PC-9 (cell line): ENCODE results near the gene GRAP2. TPM values are rescaled to one million over a fixed set of nuclear protein-coding genes. Genes with fewer than 3 reads are reported as not detected.
A peak's percentile ranks its signal among the peaks of the same experiment; 100 is the strongest.

ENCODE experiments used
- BruUV-seq: library from RNA; stranded (reverse); fragments of 400-500 nt; replicated peaks from 2 replicates; lab custom pipeline; 2021; lab: Mats Ljungman, UMichigan
- CTCF ChIA-PET: fragments of 300-600 bp; sonication (Branson Sonifier 250); formaldehyde crosslinking; loops from one replicate; lab custom pipeline; 2022; ENCODE audit warnings: antibody characterized with exemption; lab: Charles Lee
- POLR2A ChIA-PET: fragments of 300-600 bp; sonication (Branson Sonifier 250); formaldehyde crosslinking; loops from one replicate; lab custom pipeline; 2022; ENCODE audit warnings: antibody characterized with exemption; ENCODE audit not compliant: unreplicated experiment; lab: Charles Lee
- DNase-seq, 2 experiments: peaks; one replicate each; pipeline versions ENCODE4 v3.0.0 to v3.0.0-alpha.2; 2015 to 2022; ENCODE audit warnings: mixed read lengths in 1 of 2
- H2AFZ ChIP-seq: fragments of 200-600 bp; sonication (generic); 2 replicates; pipeline ENCODE4 v1.8.1; 2017; ENCODE audit warnings: antibody characterized with exemption
- H3F3A ChIP-seq: fragments of 200-600 bp; sonication (generic); 2 replicates; pipeline ENCODE4 v1.8.1; 2017; ENCODE audit warnings: antibody characterized with exemption, mild to moderate bottlenecking, low read depth; ENCODE audit not compliant: insufficient read depth
- H3K27ac ChIP-seq: fragments of 200-600 bp; sonication (generic); 2 replicates; pipeline ENCODE4 v1.6.1; 2016; ENCODE audit warnings: mixed run types
- H3K27me3 ChIP-seq: fragments of 200-600 bp; sonication (generic); 2 replicates; pipeline ENCODE4 v1.6.1; 2016; ENCODE audit warnings: low read depth, mixed run types; ENCODE audit not compliant: insufficient read depth
- H3K36me3 ChIP-seq: fragments of 200-600 bp; sonication (generic); 2 replicates; pipeline ENCODE4 v1.6.1; 2016; ENCODE audit warnings: low read depth, mixed run types
- H3K4me1 ChIP-seq: fragments of 200-600 bp; sonication (generic); replicated peaks from 2 replicates; pipeline ENCODE4 v1.6.1; 2016; ENCODE audit warnings: mixed run types; ENCODE audit not compliant: insufficient read depth
- H3K4me2 ChIP-seq: fragments of 200-600 bp; sonication (generic); 2 replicates; pipeline ENCODE4 v1.6.1; 2017; ENCODE audit warnings: mixed run types
- H3K4me3 ChIP-seq: fragments of 200-600 bp; sonication (generic); 2 replicates; pipeline ENCODE4 v1.6.1; 2016; ENCODE audit warnings: mixed run types
- H3K79me2 ChIP-seq: fragments of 200-600 bp; sonication (generic); 2 replicates; pipeline ENCODE4 v1.6.1; 2017; ENCODE audit warnings: low read depth, mixed run types
- H3K9me2 ChIP-seq: fragments of 200-600 bp; sonication (generic); 2 replicates; pipeline ENCODE4 v1.8.1; 2017; ENCODE audit warnings: mild to moderate bottlenecking; ENCODE audit not compliant: insufficient read depth
- H3K9me3 ChIP-seq: fragments of 200-600 bp; sonication (generic); 2 replicates; pipeline ENCODE4 v1.8.1; 2016; ENCODE audit warnings: low read depth; ENCODE audit not compliant: insufficient read depth
- H4K20me1 ChIP-seq: fragments of 200-600 bp; sonication (generic); 2 replicates; pipeline ENCODE4 v1.8.1; 2017; ENCODE audit not compliant: insufficient read depth
- CTCF ChIP-seq: fragments of 200-600 bp; sonication (generic); conservative IDR thresholded peaks from 2 replicates; pipeline ENCODE4 v1.6.1; 2017; ENCODE audit warnings: mixed run types, antibody characterized with exemption, mild to moderate bottlenecking, moderate library complexity
- EZH2 ChIP-seq: fragments of 200-600 bp; sonication (generic); IDR thresholded peaks from 2 replicates; pipeline ENCODE4 v1.8.0; 2017; ENCODE audit warnings: antibody characterized with exemption, low read depth
- intact Hi-C: fragments of 100-400 bp; cut with micrococcal nuclease; formaldehyde crosslinking; loops from one replicate; pipeline ENCODE4 v1.10.0; 2022; ENCODE audit not compliant: unreplicated experiment
- total RNA-seq: library from RNA; stranded (reverse); gene quantifications from 2 replicates; pipeline ENCODE4 v1.2.3, GENCODE V29; 2021

The GRAP2 gene
- total RNA-seq, 1 experiment from 2014 or later = not detected

GRCh38 chr22:39994041-39994565, 93.2 kb downstream of the GRAP2 start:
- TF ChIP-seq EZH2 = no peak
- no peak for TF ChIP-seq CTCF
- no peak overlapping the region for H2AFZ ChIP-seq
- DNase-seq = no peak
- H3K4me3 ChIP-seq = peak overlapping the region; percentile 29; the same call in 1 of the 2 replicates
- H3K27me3 ChIP-seq = peaks cover 42% of the 10 kb centered on the region
- peak overlapping the region; percentile 53 for H3K4me2 ChIP-seq
- intact Hi-C loops = no loop called here
- peaks cover 31% of the 10 kb centered on the region for H3K4me1 ChIP-seq
- ChIA-PET CTCF (interaction anchor here (0.7 kb wide), 1 partner anchor 45 kb away, joined by 3 read pairs; no protein-coding TSS in a partner anchor), POLR2A (interaction anchor here (0.8 kb wide), 1 partner anchor 15 kb away, joined by 3 read pairs; no protein-coding TSS in a partner anchor)
- no peaks in the 10 kb centered on the region for H3K9me2 ChIP-seq
- no peaks in the 10 kb centered on the region for H3K36me3 ChIP-seq
- BruUV-seq = no TSS peak
- peaks cover 17% of the 10 kb centered on the region; the same call in 1 of the 2 replicates for H3F3A ChIP-seq
- no peaks in the 10 kb centered on the region for H3K9me3 ChIP-seq
- H4K20me1 ChIP-seq = no peaks in the 10 kb centered on the region
- no peak overlapping the region for H3K27ac ChIP-seq
- no peaks in the 10 kb centered on the region for H3K79me2 ChIP-seq

- Histone ChIP-seq H3K36me3 (no peaks in the 10 kb centered on the region), H3K27me3 (peaks cover 37% of the 10 kb centered on the region), H3F3A (peaks cover 17% of the 10 kb centered on the region; the same call in 1 of the 2 replicates), H3K79me2 (no peaks in the 10 kb centered on the region), H3K9me2 (no peaks in the 10 kb centered on the region), H3K4me1 (peaks cover 31% of the 10 kb centered on the region), H2AFZ (peak within 1 kb of the TSS; percentile 78), H3K27ac (no peak within 1 kb of the TSS), H4K20me1 (no peaks in the 10 kb centered on the region), H3K4me3 (peak within 1 kb of the TSS; percentile 61), H3K9me3 (no peaks in the 10 kb centered on the region), H3K4me2 (peak within 1 kb of the TSS; percentile 77)
- CTCF ChIA-PET = interaction anchor here (0.7 kb wide), 1 partner anchor 45 kb away, joined by 3 read pairs; no protein-coding TSS in a partner anchor
- POLR2A ChIA-PET = interaction anchor here (0.8 kb wide), 1 partner anchor 15 kb away, joined by 3 read pairs; no protein-coding TSS in a partner anchor
- no peak for TF ChIP-seq EZH2
- no peak for TF ChIP-seq CTCF
- no TSS peak for BruUV-seq
- peak in 1 of 2 experiments; percentile 70 for DNase-seq
- intact Hi-C loops = no loop called here
Measured at GRCh38 chr22:39994566-39995392, 93.9 kb downstream of the GRAP2 start, which contains the start of gene FAM83F. FAM83F (plus strand) TSS chr22:39994954; CDS start chr22:39995043, 89 bp downstream.

DNA sequence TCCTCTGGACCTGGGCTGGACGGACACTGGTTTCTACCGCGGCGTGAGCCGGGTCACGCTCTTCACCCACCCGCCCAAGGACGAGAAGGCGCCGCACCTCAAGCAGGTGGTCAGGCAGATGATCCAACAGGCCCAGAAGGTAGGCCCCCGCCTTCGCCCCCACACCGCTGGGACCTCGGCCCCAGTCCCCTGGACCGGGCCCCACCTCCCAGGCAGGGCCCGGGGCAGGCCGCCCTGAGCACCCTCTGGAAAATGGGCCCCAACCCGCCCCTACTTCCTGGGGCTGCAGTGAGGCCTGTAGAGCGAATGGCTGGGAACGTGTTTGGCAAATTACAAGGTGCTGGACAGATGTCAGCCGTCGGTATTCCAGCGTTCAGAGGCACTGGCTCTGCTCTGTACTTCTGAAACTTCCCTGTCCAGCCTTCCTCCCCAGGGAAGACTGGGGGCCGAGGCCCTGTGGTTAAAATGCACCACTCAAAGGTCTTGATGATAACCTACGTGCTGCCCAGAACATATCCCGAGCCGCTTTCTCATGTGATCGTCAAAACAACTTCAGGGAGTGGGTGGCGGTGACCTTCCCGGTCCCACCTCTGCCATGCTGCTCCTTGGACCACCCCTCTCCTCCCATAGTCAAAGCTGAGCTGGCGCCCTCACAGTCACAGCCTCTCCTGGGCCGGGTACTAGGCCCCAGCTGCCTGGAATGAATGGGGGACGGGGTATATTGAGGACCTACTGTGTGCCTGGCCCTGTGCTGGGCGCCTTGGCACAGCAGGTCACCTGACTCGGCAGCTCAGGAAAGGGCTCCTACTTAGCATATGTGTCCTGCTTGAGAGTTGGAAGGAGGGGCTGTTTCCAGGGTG, 94.7 kb downstream of the GRAP2 start:
- no peak for TF ChIP-seq EZH2
- TF ChIP-seq CTCF = no peak
- POLR2A ChIA-PET = interaction anchor here (0.6 to 0.7 kb wide), 2 partner anchors 14 to 1125 kb away, joined by 3 to 7 read pairs; no protein-coding TSS in a partner anchor
- Histone ChIP-seq H3K4me2 (peak overlapping the region; percentile 77), H3K4me3 (peak overlapping the region; percentile 61), H3K9me3 (no peaks in the 10 kb centered on the region), H3K36me3 (no peaks in the 10 kb centered on the region), H3K27me3 (peaks cover 31% of the 10 kb centered on the region), H3F3A (peaks cover 17% of the 10 kb centered on the region; the same call in 1 of the 2 replicates), H3K9me2 (no peaks in the 10 kb centered on the region), H3K79me2 (no peaks in the 10 kb centered on the region), H3K4me1 (peaks cover 31% of the 10 kb centered on the region), H4K20me1 (no peaks in the 10 kb centered on the region), H3K27ac (no peak overlapping the region), H2AFZ (peak overlapping the region; percentile 78)
- CTCF ChIA-PET = no interaction called here
- BruUV-seq = no TSS peak
- no peak for DNase-seq
- intact Hi-C loops = no loop called here
